SU-DHL-6 (cell line): ENCODE results near the gene PXDN.
"Not testable (repeated sequence)": the region's sequence is repeated elsewhere in the genome, so short reads cannot be mapped to it uniquely, and the experiment has no call there.

ENCODE experiments used
- CTCF ChIP-seq: fragments of 200-600 bp; sonication (generic); IDR thresholded peaks from one replicate; pipeline ENCODE4 v1.5.1; 2017; ENCODE audit warnings: antibody characterized with exemption, mild to moderate bottlenecking, low read length, moderate library complexity; ENCODE audit not compliant: insufficient read depth, poor library complexity, severe bottlenecking
- EZH2phosphoT487 ChIP-seq: fragments of 200-600 bp; sonication (generic), shearing (Covaris generic); conservative IDR thresholded peaks from 2 replicates; pipeline ENCODE4 v1.6.1; 2018; ENCODE audit warnings: mild to moderate bottlenecking, antibody characterized with exemption, low read length, moderate library complexity, mixed read lengths

GRCh38 chr2:1679488-1680039, 64.8 kb downstream of the PXDN start:
- TF ChIP-seq CTCF, EZH2phosphoT487: not testable (repeated sequence)
